ENCODE results near the gene ORAI2. TPM values are rescaled to one million over a fixed set of nuclear protein-coding genes. Genes with fewer than 3 reads are reported as not detected.

ORAI2 gene
- total and polyA plus RNA-seq, 2 experiments from 2014 or later: 20.4 to 25.5 TPM

- Histone ChIP-seq H3K9me3 (ENCODE audit: low read depth) (no peaks in the 10 kb centered on the region), H3K27me3 (no peaks in the 10 kb centered on the region), H3K4me3 (no peak overlapping the region), H3K36me3 (peaks cover 17% of the 10 kb centered on the region), H3K4me1 (ENCODE audit: low read depth) (no peaks in the 10 kb centered on the region), H3K27ac (no peak overlapping the region)
- no peak for DNase-seq (ENCODE audit: low read depth in 1 of 2, low spot score in 1 of 2)
- TF ChIP-seq CTCF (IDR thresholded peaks at IDR 0.05; ENCODE audit: low read depth, low read length): no peak
Observed at GRCh38 chr7:102460467-102460866, 27.1 kb downstream of the ORAI2 start.

DNA sequence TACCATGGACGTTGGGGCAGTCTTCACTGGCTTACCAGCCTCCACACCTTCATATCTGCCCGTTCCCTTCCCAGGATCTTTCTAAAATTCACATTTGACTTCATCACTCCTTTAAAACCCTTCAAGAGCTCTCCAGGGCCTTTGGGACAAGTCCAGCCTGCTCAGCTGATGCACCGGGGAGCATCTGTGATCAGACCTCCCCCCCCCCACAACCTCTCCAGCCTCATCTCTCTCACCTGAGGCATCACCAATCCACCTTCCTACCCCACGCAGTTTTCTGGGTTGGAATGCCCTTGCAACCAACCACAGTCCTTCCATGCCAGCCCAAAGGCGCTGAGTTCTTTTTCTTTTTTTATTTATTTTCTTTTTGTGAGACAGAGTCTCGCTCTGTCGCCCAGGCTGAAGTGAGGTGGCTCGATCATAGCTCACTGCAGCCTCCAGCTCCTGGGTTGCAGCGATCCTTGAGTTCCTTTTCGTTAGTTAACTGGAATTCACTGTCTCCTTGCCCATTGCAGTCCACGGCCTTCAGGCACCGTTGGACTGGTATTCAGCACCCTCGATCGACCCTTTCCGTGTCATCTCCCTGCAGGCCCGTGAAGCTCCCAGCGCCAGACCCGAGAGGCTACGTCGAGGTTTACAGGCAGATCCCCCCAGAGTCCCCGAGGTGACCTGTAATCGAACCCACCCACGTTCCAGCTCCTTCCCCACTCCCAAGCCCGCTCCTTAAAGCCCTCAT lies 30.6 kb downstream of the ORAI2 start:
- Histone ChIP-seq H3K4me3 (peak overlapping the region; percentile 97), H3K9me3 (ENCODE audit: low read depth) (no peaks in the 10 kb centered on the region), H3K4me1 (ENCODE audit: low read depth) (no peaks in the 10 kb centered on the region), H3K36me3 (no peaks in the 10 kb centered on the region), H3K27ac (peak overlapping the region; percentile 58), H3K27me3 (no peaks in the 10 kb centered on the region)
- TF ChIP-seq CTCF (IDR thresholded peaks at IDR 0.05; ENCODE audit: low read depth, low read length): no peak
- peak; percentile 25 to 30 for DNase-seq (ENCODE audit: low read depth in 1 of 2, low spot score in 1 of 2)

- Histone ChIP-seq H3K4me3 (peak within 1 kb of the TSS; percentile 97), H3K4me1 (ENCODE audit: low read depth) (no peaks in the 10 kb centered on the region), H3K27me3 (no peaks in the 10 kb centered on the region), H3K9me3 (ENCODE audit: low read depth) (no peaks in the 10 kb centered on the region), H3K36me3 (no peaks in the 10 kb centered on the region), H3K27ac (peak within 1 kb of the TSS; percentile 58)
- peak; percentile 14 for TF ChIP-seq CTCF (IDR thresholded peaks at IDR 0.05; ENCODE audit: low read depth, low read length)
- DNase-seq (ENCODE audit: low read depth in 1 of 2, low spot score in 1 of 2): peak; percentile 93 to 95
Observed at GRCh38 chr7:102464577-102465280, 31.4 kb downstream of the ORAI2 start, which contains the start of the genes ALKBH4 and LRWD1. Gene ALKBH4 (minus strand): TSS chr7:102464863. CDS start chr7:102464836, 27 bp downstream. Gene LRWD1 (plus strand): TSS chr7:102464984. CDS start chr7:102465081, 97 bp downstream.

DNA sequence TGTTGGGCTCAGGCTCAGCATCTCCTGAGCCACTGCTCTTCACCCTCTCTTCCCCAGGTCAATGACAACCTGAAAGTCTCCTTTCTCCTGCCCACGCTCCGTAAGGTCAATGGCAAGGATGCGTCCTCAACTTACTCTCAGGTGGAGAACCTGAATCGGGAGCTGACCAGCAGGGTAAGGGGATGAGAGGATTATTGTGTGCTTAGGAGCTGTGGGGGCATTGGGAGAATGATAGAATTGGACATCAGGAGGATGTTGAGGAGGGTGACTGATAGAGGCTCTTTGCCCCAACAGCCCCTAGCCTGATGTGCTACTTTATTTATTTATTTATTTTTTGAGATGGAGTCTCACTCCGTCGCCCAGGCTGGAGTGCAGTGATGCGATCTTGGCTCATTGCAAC lies 32.7 kb downstream of the ORAI2 start:
- no peaks in the 10 kb centered on the region for H3K4me1 ChIP-seq (ENCODE audit: low read depth)
- no peak for DNase-seq (ENCODE audit: low read depth in 1 of 2, low spot score in 1 of 2)
- TF ChIP-seq CTCF (IDR thresholded peaks at IDR 0.05; ENCODE audit: low read depth, low read length): no peak
- H3K9me3 ChIP-seq (ENCODE audit: low read depth): no peaks in the 10 kb centered on the region
- H3K36me3 ChIP-seq: no peaks in the 10 kb centered on the region
- no peaks in the 10 kb centered on the region for H3K27me3 ChIP-seq
- no peak overlapping the region for H3K27ac ChIP-seq
- H3K4me3 ChIP-seq: peak overlapping the region; percentile 97

- no peaks in the 10 kb centered on the region for H3K4me1 ChIP-seq (ENCODE audit: low read depth)
- peaks cover 5% of the 10 kb centered on the region for H3K36me3 ChIP-seq
- DNase-seq (ENCODE audit: low read depth in 1 of 2, low spot score in 1 of 2): no peak
- no peak overlapping the region for H3K27ac ChIP-seq
- no peaks in the 10 kb centered on the region for H3K9me3 ChIP-seq (ENCODE audit: low read depth)
- no peak overlapping the region for H3K4me3 ChIP-seq
- H3K27me3 ChIP-seq: no peaks in the 10 kb centered on the region
- no peak for TF ChIP-seq CTCF (IDR thresholded peaks at IDR 0.05; ENCODE audit: low read depth, low read length)
Observed at GRCh38 chr7:102467581-102468477, 34.5 kb downstream of the ORAI2 start.
